GM18861 (cell line): ENCODE data around the gene CBL.

Source experiments
- ATAC-seq: cut with Tn5 transposase; IDR thresholded peaks from one replicate; pipeline ENCODE4 v1.9.1; 2021; ENCODE audit not compliant: unreplicated experiment

CBL gene

GRCh38 chr11:119342362-119343130 is 136.4 kb downstream of the CBL start:
- no peak for ATAC-seq

- ATAC-seq: no peak
Observed at GRCh38 chr11:119343726-119344125, 137.6 kb downstream of the CBL start.

DNA sequence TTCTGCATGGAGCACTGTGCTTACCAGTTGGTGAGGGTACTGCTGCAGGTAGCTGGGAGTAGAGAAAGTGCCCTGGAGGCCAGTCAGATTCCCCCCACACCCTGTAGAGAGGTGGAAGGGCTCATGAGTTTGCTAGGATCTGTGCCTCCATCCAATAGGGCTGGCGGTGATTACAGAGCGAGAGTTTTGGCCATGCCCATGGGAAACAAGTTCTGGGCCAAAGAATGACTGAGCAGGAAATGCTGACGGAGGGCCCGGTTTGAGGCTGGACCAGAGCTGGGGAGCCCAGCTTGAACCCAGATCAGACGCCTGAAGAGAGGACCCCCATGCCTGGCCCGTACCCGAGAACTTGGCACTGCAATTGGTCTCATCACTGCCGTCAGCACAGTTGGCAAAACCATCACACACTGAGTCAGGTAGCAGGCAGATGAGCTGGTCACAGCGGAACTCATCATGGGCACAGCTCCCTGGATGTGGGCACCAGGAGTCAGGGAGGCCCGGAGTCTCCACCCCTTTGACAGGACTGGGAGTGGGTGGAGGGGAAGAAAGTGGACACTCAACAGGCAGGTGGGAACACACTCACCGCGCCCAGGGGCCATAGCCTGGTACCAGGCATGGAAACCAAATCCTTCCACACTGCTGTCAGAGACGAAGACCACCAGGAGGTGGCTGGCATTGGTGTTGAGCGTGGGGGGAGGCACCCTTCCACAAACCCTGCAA is 138.3 kb downstream of the CBL start:
- ATAC-seq: no peak

- no peak for ATAC-seq
Observed at GRCh38 chr11:119345685-119346084, 139.5 kb downstream of the CBL start.

GRCh38 chr11:119346605-119347004 is 140.5 kb downstream of the CBL start, which contains the start of gene MFRP:
Gene MFRP, minus strand, starts transcription at chr11:119346705. Its CDS starts 192 bp downstream, at chr11:119346513.
- ATAC-seq: no peak

DNA sequence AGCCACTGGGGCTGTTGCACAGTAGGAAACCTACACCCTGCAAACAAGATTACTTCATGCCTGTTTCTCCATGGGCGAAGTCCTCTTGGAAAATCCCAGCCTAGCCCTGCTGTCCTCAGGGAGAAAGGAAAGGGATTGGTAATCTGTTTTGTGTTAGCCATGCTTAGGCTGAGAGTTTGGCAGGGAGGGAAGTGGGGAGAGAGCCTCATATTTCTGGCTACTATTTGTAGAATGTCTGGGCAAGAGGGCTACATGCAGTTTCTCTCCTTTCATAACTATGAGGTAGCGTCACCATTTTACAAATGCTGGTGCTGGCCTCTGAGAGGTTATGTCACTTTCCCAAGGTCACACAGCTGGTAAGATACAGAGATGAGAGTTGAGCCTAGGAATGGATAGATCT is 141.1 kb downstream of the CBL start:
- no peak for ATAC-seq

DNA sequence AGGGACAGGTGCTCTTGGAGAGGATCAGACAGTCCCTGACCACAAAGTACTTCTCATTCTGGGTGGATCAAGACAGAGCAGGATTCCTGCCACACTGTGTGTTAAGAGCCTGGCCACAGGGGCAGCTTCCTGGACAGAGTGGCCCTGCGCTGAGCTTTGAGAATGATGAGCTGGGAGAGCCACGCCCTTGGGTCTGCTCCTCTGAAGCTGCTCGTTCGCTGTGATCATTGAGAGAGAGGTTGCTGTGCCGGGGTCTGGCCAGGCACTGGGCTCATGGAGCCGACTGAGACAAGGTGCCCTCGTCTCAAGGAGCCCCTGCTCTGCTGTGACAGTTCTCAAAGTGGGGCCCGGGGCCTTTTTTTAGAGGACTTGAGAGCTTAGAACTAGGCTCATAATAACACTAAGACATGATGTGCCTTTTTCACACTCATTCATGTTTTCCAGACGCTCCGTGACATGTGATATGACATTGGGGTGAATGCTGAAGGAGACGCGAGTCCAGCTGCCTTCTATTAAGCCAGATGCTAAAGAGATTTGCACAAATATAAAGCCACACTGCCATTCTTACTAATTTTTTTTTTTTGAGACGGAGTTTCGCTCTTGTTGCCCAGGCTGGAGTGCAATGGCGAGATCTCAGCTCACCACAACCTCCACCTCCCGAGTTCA is 141.9 kb downstream of the CBL start:
- no peak for ATAC-seq

GRCh38 chr11:119350302-119350701 is 144.2 kb downstream of the CBL start:
- ATAC-seq: no peak

DNA sequence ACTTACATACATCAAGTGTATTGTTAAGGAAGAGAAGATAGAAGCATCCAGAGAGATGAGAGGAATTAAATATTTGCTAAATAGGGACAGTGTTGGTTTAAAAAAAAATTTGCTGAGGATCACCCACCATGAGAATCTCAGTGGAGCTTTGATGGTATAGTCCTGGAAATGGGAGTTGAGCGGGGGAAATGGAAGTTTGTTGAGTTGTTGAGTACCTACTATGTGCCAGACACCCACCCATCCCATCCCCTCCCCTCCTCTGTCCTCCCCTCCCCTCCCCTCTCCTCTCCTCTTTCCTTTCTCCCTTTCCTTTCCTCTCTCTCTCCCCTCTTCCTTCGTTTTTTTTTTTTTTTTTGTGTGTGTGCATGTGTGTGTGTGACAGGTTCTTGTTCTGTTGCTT is 145.1 kb downstream of the CBL start:
- no peak for ATAC-seq

- no peak for ATAC-seq
Observed at GRCh38 chr11:119352857-119353260, 146.7 kb downstream of the CBL start.

GRCh38 chr11:119355091-119355843 is 149.1 kb downstream of the CBL start:
- ATAC-seq: no peak

DNA sequence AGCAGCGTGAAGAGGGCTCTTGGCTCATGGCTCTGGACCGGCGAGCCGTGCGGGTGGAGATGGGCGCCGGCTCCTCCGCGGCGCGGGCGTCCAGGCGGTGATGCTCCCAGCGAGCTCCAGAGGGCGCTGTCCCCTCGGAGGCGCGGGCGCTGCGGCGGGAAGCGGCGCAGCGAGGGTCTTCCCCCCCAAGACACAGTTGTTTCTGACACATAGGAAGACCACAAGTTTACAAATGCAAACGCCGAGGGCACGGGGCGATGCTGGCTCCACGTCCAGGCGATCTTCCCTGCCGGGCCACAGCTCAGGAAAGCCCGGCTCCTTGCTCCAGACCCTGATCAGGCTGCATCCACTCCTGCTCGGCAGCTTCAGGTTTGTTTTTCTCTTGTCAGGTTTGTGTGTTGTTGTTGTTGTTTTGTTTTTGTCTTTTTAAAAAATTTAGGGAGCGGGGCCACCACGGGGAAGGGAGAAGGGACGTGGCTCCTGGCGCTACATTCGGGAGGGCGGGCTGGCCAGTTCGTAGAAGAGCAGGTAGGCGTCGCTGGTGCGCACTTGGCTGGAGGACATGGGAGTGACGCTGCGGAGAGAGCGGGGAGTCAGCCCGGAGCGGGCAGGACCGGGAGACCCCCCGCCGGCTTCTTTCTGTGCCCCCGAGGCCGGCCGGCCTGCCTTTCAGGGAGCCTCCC is 150.4 kb downstream of the CBL start:
- no peak for ATAC-seq

DNA sequence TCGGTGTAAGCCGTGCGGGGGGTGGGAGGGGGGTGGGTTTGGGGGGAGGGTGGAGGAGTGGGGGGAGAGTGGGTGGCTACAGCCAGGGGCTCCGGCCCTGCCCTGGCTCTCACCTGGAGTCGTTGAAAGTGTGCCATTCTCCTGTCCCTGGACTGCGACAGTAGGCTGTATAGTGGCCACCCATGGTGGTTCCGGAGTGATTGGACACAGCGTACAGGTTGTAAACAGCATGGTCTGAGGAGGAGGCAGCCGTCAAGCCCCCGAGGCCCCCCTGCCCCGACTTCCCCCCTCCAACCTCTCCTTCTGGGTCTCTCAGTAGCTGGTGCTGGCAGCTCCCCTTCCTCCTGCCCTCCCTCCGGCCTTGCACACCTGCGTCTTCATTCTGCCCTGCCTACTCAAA is 150.9 kb downstream of the CBL start:
- no peak for ATAC-seq
